Measurements from ENCODE around the gene FOXO6. TPM values are rescaled to one million over a fixed set of nuclear protein-coding genes. Genes with fewer than 3 reads are reported as not detected.
A peak's percentile ranks its signal among the peaks of the same experiment; 100 is the strongest.

The FOXO6 gene
- total and polyA plus RNA-seq, 2 donors from 2014 or later, result 0.47 to 1.0 TPM

GRCh38 chr1:41357451-41358101 is 3.7 kb upstream of the FOXO6 start:
- Histone ChIP-seq H3K27me3 (ENCODE audit: control insufficient read depth, insufficient read depth, low read length) (peaks cover 2% of the 10 kb centered on the region), H3K27ac (ENCODE audit: low read depth in 2 of 2, low read length in 2 of 2) (no peak overlapping the region), H3K9ac (ENCODE audit: low read length in 3 of 3) (no peak overlapping the region), H3K4me1 (ENCODE audit: control insufficient read depth in 2 of 3, insufficient read depth in 2 of 3, low read depth in 1 of 3, low read length in 3 of 3) (peaks cover 2 to 12% (median 5%) of the 10 kb centered on the region in 3 donors), H3K9me3 (ENCODE audit: control insufficient read depth in 2 of 3, insufficient read depth in 1 of 3, low read length in 3 of 3) (no peaks in the 10 kb centered on the region), H3K4me3 (ENCODE audit: low read length in 3 of 3) (no peak overlapping the region), H3K36me3 (ENCODE audit: control insufficient read depth in 2 of 3, insufficient read depth in 3 of 3, low read length in 3 of 3) (no peaks in the 10 kb centered on the region)
- FAIRE-seq (no peak), DNase-seq (peak in 4 of 5 donors; percentile 34 to 56 (median 48))
- TF ChIP-seq CTCF (IDR thresholded peaks at IDR 0.05; ENCODE audit: borderline replicate concordance, extremely low read depth, insufficient read depth), result no peak
- intact Hi-C loops (cut with DNase I), result no loop called here

GRCh38 chr1:41358131-41359021 is 2.9 kb upstream of the FOXO6 start:
- Histone ChIP-seq H3K4me3 (ENCODE audit: low read length in 3 of 3) (no peak overlapping the region), H3K27me3 (ENCODE audit: control insufficient read depth, insufficient read depth, low read length) (peaks cover 5% of the 10 kb centered on the region), H3K36me3 (ENCODE audit: control insufficient read depth in 2 of 3, insufficient read depth in 3 of 3, low read length in 3 of 3) (no peaks in the 10 kb centered on the region), H3K27ac (ENCODE audit: low read depth in 2 of 2, low read length in 2 of 2) (no peak overlapping the region), H3K9ac (ENCODE audit: low read length in 3 of 3) (no peak overlapping the region), H3K4me1 (ENCODE audit: control insufficient read depth in 2 of 3, insufficient read depth in 2 of 3, low read depth in 1 of 3, low read length in 3 of 3) (peaks cover 2 to 12% (median 5%) of the 10 kb centered on the region in 3 donors), H3K9me3 (ENCODE audit: control insufficient read depth in 2 of 3, insufficient read depth in 1 of 3, low read length in 3 of 3) (no peaks in the 10 kb centered on the region)
- no peak for TF ChIP-seq CTCF (IDR thresholded peaks at IDR 0.05; ENCODE audit: borderline replicate concordance, extremely low read depth, insufficient read depth)
- DNase-seq (peak in 2 of 5 donors; percentile 25 to 61), FAIRE-seq (no peak)
- intact Hi-C loops (cut with DNase I), result no loop called here

DNA sequence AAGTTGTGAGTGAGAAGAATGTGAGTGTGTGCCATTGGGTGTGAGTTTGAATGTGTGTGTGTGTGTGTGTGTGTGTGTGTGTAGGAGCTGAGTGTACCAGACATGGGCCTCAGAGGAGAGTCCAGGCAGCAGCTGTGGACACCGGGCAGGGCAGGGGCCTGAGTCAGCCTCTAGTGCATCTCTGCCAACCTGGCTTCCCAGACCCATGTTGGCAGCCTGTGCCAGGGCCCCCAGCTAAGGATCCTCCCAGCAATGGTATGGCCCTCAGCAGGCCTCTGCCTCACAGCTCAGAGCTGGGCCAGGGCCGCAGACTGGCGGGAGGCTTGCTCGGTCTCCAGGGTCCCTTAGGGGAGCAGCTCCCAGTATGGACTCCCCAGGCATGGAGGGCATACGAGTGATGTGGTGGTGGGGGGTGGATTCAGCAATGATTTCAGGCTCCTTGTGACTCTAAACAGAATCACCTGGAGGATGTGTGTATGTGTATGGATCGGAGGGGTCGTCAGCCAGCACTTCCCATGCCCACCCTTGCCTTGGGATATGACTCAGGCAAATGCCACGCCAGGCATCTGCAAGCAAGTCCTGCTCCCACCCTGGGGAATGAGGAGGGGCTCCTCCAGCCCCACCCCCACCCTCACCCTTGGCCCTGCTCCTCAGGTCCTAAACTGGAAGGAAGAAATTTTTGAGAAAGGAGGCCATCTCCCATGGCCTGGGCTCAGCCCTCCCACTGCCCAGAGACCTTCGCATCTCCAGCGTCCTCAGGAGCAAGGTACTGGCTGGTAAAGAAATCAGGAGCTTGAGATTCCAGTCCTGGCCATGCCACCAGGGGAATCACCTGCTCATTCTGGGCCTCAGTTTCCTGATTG is 1.8 kb upstream of the FOXO6 start:
- no peak overlapping the region for H3K9ac ChIP-seq (ENCODE audit: low read length in 3 of 3)
- no peak overlapping the region for H3K4me3 ChIP-seq (ENCODE audit: low read length in 3 of 3)
- no peaks in the 10 kb centered on the region for H3K36me3 ChIP-seq (ENCODE audit: control insufficient read depth in 2 of 3, insufficient read depth in 3 of 3, low read length in 3 of 3)
- DNase-seq (peak in 2 of 5 donors; percentile 9 to 63), FAIRE-seq (no peak)
- no peak for TF ChIP-seq CTCF (IDR thresholded peaks at IDR 0.05; ENCODE audit: borderline replicate concordance, extremely low read depth, insufficient read depth)
- H3K27me3 ChIP-seq (ENCODE audit: control insufficient read depth, insufficient read depth, low read length), result peaks cover 5% of the 10 kb centered on the region
- H3K9me3 ChIP-seq (ENCODE audit: control insufficient read depth in 2 of 3, insufficient read depth in 1 of 3, low read length in 3 of 3), result no peaks in the 10 kb centered on the region
- peaks cover 2 to 12% (median 5%) of the 10 kb centered on the region in 3 donors for H3K4me1 ChIP-seq (ENCODE audit: control insufficient read depth in 2 of 3, insufficient read depth in 2 of 3, low read depth in 1 of 3, low read length in 3 of 3)
- intact Hi-C loops (cut with DNase I), result no loop called here
- no peak overlapping the region for H3K27ac ChIP-seq (ENCODE audit: low read depth in 2 of 2, low read length in 2 of 2)

All from kidney (tissue), 14 donors.